OCI-LY1 (cell line): ENCODE measurements around the gene INSL4.

Source experiments
- H2AFZ ChIP-seq: fragments of 200-600 bp; sonication (generic), shearing (Covaris generic); 2 replicates; pipeline ENCODE4 v1.6.0; 2014; ENCODE audit warnings: antibody characterized with exemption, mild to moderate bottlenecking, low read length
- H3F3A ChIP-seq: fragments of 200-600 bp; sonication (generic), shearing (Covaris generic); 2 replicates; pipeline ENCODE4 v1.6.0; 2014; ENCODE audit warnings: mild to moderate bottlenecking, antibody characterized with exemption, low read length, moderate library complexity; ENCODE audit not compliant: insufficient read depth
- H3K27ac ChIP-seq: fragments of 200-600 bp; sonication (generic); 2 replicates; pipeline ENCODE4 v1.5.1; 2014; ENCODE audit warnings: low read length, mixed run types, mild to moderate bottlenecking, low read depth; ENCODE audit not compliant: poor library complexity, severe bottlenecking
- H3K27me3 ChIP-seq: fragments of 200-600 bp; sonication (generic); 2 replicates; pipeline ENCODE4 v1.6.0; 2014; ENCODE audit warnings: antibody characterized with exemption, mild to moderate bottlenecking, low read length, moderate library complexity; ENCODE audit not compliant: insufficient read depth
- H3K36me3 ChIP-seq: fragments of 200-600 bp; sonication (generic); 2 replicates; pipeline ENCODE4 v1.6.1; 2014; ENCODE audit warnings: mild to moderate bottlenecking, antibody characterized with exemption, low read length, moderate library complexity, mixed read lengths; ENCODE audit not compliant: insufficient read depth
- H3K4me1 ChIP-seq: fragments of 200-600 bp; sonication (generic); 2 replicates; pipeline ENCODE4 v1.5.1; 2014; ENCODE audit warnings: mild to moderate bottlenecking, low read length, moderate library complexity; ENCODE audit not compliant: insufficient read depth, severe bottlenecking
- H3K4me2 ChIP-seq: fragments of 200-600 bp; sonication (generic), shearing (Covaris generic); 2 replicates; pipeline ENCODE4 v1.6.1; 2014; ENCODE audit warnings: low read length
- H3K4me3 ChIP-seq: fragments of 200-600 bp; sonication (generic); 2 replicates; pipeline ENCODE4 v1.5.1; 2014; ENCODE audit warnings: low read length, low read depth, mild to moderate bottlenecking, mixed read lengths; ENCODE audit not compliant: poor library complexity, severe bottlenecking
- H3K79me2 ChIP-seq: fragments of 200-600 bp; shearing (Covaris generic); 2 replicates; pipeline ENCODE4 v1.6.1; 2016; ENCODE audit warnings: mixed run types, low read length, mixed read lengths; ENCODE audit not compliant: insufficient read depth
- H3K9ac ChIP-seq: fragments of 200-600 bp; sonication (generic), shearing (Covaris generic); 2 replicates; pipeline ENCODE4 v1.6.1; 2014; ENCODE audit warnings: mild to moderate bottlenecking, low read length, mixed read lengths
- H3K9me2 ChIP-seq: fragments of 200-600 bp; sonication (generic), shearing (Covaris generic); 2 replicates; pipeline ENCODE4 v1.6.1; 2014; ENCODE audit warnings: low read depth, mild to moderate bottlenecking, low read length, mixed read lengths
- H3K9me3 ChIP-seq: fragments of 200-600 bp; shearing (Covaris generic); 2 replicates; pipeline ENCODE4 v1.6.1; 2014; ENCODE audit warnings: low read length, mixed read lengths
- H4K20me1 ChIP-seq: fragments of 200-600 bp; sonication (generic), shearing (Covaris generic); 2 replicates; pipeline ENCODE4 v1.6.0; 2016; ENCODE audit warnings: mild to moderate bottlenecking, low read length; ENCODE audit not compliant: insufficient read depth
- CTCF ChIP-seq: fragments of 200-600 bp; sonication (generic), shearing (Covaris generic); IDR thresholded peaks from 2 replicates; pipeline ENCODE4 v1.5.1; 2017; ENCODE audit warnings: mild to moderate bottlenecking, antibody characterized with exemption, low read length, moderate library complexity, mixed read lengths
- EZH2 ChIP-seq: fragments of 200-600 bp; sonication (generic), shearing (Covaris generic); IDR thresholded peaks from 2 replicates; pipeline ENCODE4 v1.8.0; 2017; ENCODE audit warnings: borderline replicate concordance, mixed run types, mild to moderate bottlenecking, antibody characterized with exemption, low read length, moderate library complexity, mixed read lengths

Gene INSL4

GRCh38 chr9:5265939-5266338 lies 34.7 kb downstream of the INSL4 start:
- no peak overlapping the region for H3K27ac ChIP-seq
- no peaks in the 10 kb centered on the region for H3K27me3 ChIP-seq

GRCh38 chr9:5269249-5269715 lies 38.1 kb downstream of the INSL4 start:
- H3K4me2 ChIP-seq, result no peak overlapping the region
- no peaks in the 10 kb centered on the region for H3K36me3 ChIP-seq
- H3K27ac ChIP-seq, result no peak overlapping the region
- no peaks in the 10 kb centered on the region for H3K9me3 ChIP-seq
- H3K79me2 ChIP-seq, result no peaks in the 10 kb centered on the region
- no peak overlapping the region for H3K4me3 ChIP-seq
- no peaks in the 10 kb centered on the region for H3K27me3 ChIP-seq
- TF ChIP-seq CTCF, result no peak
- no peak for TF ChIP-seq EZH2
- no peaks in the 10 kb centered on the region for H3K9me2 ChIP-seq
- H4K20me1 ChIP-seq, result no peaks in the 10 kb centered on the region
- H3K4me1 ChIP-seq, result no peaks in the 10 kb centered on the region
- no peak overlapping the region for H3K9ac ChIP-seq
- no peak overlapping the region for H2AFZ ChIP-seq
- H3F3A ChIP-seq, result no peaks in the 10 kb centered on the region

More at GRCh38 chr9:5265939-5266338, 34.7 kb downstream of the INSL4 start:
- Histone ChIP-seq H3K9ac (no peak overlapping the region), H3K9me3 (no peaks in the 10 kb centered on the region), H3K9me2 (no peaks in the 10 kb centered on the region), H4K20me1 (no peaks in the 10 kb centered on the region), H3K4me3 (no peak overlapping the region), H3F3A (no peaks in the 10 kb centered on the region), H3K4me2 (no peak overlapping the region), H2AFZ (no peak overlapping the region), H3K4me1 (peaks cover 4% of the 10 kb centered on the region), H3K36me3 (no peaks in the 10 kb centered on the region), H3K79me2 (no peaks in the 10 kb centered on the region)
- TF ChIP-seq CTCF, result peak; percentile 73
- TF ChIP-seq EZH2, result no peak

GRCh38 chr9:5274770-5275169 lies 43.6 kb downstream of the INSL4 start:
- H3K4me1 ChIP-seq, result peaks cover 9% of the 10 kb centered on the region
- H3K9me3 ChIP-seq, result 0 out of 2 replicates have a peak, but pooled peaks cover 2% of the 10 kb centered on the region
- TF ChIP-seq CTCF (no peak), EZH2 (no peak)
- no peaks in the 10 kb centered on the region for H3K27me3 ChIP-seq
- no peaks in the 10 kb centered on the region for H3F3A ChIP-seq
- no peak overlapping the region for H3K4me2 ChIP-seq
- H3K36me3 ChIP-seq, result no peaks in the 10 kb centered on the region
- no peaks in the 10 kb centered on the region for H3K9me2 ChIP-seq
- H3K27ac ChIP-seq, result no peak overlapping the region
- H4K20me1 ChIP-seq, result no peaks in the 10 kb centered on the region
- H3K79me2 ChIP-seq, result no peaks in the 10 kb centered on the region
- no peak overlapping the region for H3K4me3 ChIP-seq
- H2AFZ ChIP-seq, result no peak overlapping the region
- H3K9ac ChIP-seq, result no peak overlapping the region
